ENCODE measurements around the gene ROR2. TPM values are rescaled to one million over a fixed set of nuclear protein-coding genes. Genes with fewer than 3 reads are reported as not detected.

Gene ROR2
- polyA plus RNA-seq, 1 experiment, result 9.7 TPM

DNA sequence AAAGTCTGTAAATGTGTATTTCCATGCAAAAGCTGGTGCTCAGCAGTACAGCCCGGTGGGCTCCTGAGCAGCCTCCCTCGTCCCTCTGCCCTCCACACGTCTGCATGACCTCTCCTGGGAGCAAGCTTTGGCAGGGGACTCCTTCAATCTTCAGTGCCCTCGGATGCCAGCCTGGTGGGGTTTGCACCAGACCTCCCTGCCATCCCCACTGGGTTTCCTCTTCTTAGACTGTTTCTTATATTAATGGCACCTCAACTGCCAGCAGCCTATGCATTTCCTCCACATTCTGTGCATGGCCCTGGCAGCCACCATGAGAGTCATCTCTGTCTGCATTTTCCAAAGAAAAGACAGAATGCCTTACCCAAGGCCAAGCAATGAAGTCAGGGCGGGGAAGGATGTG lies 108.4 kb downstream of the ROR2 start:
- no peaks in the 10 kb centered on the region; the same call in 1 of the 2 replicates for H3K9me3 ChIP-seq (ENCODE audit: control insufficient read depth, insufficient read depth, low read length)

DNA sequence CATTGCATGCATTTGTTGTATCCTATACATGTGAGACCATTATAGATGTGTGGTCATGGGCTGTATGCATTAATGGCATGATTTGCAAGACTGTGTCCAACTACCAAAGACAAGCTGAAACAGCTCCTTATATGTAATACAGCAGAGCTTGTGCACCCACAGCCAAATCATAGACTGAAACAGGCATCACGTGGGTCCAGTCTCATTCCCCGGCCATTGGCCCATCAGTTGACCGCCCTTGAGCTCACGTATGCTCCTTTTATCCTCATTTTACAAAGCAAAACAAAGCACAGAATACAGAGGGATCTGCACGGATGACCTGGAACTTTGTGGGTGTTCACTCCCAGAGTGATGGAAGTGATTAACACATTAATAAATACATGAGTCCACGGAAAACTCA lies 109.1 kb downstream of the ROR2 start:
- TF ChIP-seq, protein P1, sequence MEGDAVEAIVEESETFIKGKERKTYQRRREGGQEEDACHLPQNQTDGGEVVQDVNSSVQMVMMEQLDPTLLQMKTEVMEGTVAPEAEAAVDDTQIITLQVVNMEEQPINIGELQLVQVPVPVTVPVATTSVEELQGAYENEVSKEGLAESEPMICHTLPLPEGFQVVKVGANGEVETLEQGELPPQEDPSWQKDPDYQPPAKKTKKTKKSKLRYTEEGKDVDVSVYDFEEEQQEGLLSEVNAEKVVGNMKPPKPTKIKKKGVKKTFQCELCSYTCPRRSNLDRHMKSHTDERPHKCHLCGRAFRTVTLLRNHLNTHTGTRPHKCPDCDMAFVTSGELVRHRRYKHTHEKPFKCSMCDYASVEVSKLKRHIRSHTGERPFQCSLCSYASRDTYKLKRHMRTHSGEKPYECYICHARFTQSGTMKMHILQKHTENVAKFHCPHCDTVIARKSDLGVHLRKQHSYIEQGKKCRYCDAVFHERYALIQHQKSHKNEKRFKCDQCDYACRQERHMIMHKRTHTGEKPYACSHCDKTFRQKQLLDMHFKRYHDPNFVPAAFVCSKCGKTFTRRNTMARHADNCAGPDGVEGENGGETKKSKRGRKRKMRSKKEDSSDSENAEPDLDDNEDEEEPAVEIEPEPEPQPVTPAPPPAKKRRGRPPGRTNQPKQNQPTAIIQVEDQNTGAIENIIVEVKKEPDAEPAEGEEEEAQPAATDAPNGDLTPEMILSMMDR (IDR thresholded peaks at IDR 0.05; ENCODE audit: low read depth, low read length), result no peak
- ChIA-PET POLR2A (no interaction called here), CTCF (interaction anchor here (0.7 to 1.1 kb wide), 2 partner anchors 23 to 114 kb away, joined by 4 to 5 read pairs; no protein-coding TSS in a partner anchor)
- Histone ChIP-seq H3K4me3 (ENCODE audit: low read depth, low read length) (no peak overlapping the region), H3K27me3 (ENCODE audit: control insufficient read depth, insufficient read depth, low read length) (peaks cover 9% of the 10 kb centered on the region), H3K27ac (ENCODE audit: low read depth, low read length) (no peak overlapping the region), H3K9me3 (ENCODE audit: control insufficient read depth, insufficient read depth, low read length) (no peaks in the 10 kb centered on the region; the same call in 1 of the 2 replicates)
- no peak for DNase-seq (ENCODE audit: low read depth, low spot score)

More for the DNA sequence above, 108.4 kb downstream of the ROR2 start:
- TF ChIP-seq, protein P1 (IDR thresholded peaks at IDR 0.05; ENCODE audit: low read depth, low read length), result no peak
- no peak for DNase-seq (ENCODE audit: low read depth, low spot score)
- CTCF ChIA-PET, result interaction anchor here (0.7 to 1.1 kb wide), 2 partner anchors 24 to 114 kb away, joined by 4 to 5 read pairs; no protein-coding TSS in a partner anchor
- peaks cover 8% of the 10 kb centered on the region for H3K27me3 ChIP-seq (ENCODE audit: control insufficient read depth, insufficient read depth, low read length)
- H3K4me3 ChIP-seq (ENCODE audit: low read depth, low read length), result no peak overlapping the region
- no peak overlapping the region for H3K27ac ChIP-seq (ENCODE audit: low read depth, low read length)
- POLR2A ChIA-PET, result no interaction called here

DNA sequence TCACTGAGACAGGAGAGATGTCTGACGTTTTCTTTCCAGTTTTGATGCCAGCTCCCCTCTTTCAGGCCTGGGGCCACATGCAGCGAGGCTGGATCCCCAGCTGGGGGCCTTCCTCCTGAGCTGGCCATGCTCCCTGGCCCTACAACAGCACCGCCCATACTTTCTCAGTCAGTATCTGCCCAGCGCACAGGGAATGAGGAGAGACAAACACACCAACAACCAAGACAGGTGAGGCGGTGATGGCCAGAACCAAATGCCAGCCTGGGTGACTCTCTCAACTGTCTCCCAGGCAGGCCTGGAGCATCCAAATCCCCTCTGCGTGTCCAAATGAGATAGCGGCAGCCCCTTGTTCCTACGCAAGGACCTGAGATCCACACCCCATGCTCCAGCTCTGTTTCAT lies 109.6 kb downstream of the ROR2 start:
- H3K27ac ChIP-seq (ENCODE audit: low read depth, low read length), result no peak overlapping the region
- TF ChIP-seq, protein P1 (IDR thresholded peaks at IDR 0.05; ENCODE audit: low read depth, low read length), result no peak
- POLR2A ChIA-PET, result no interaction called here
- no peak for DNase-seq (ENCODE audit: low read depth, low spot score)
- peaks cover 10% of the 10 kb centered on the region for H3K27me3 ChIP-seq (ENCODE audit: control insufficient read depth, insufficient read depth, low read length)
- CTCF ChIA-PET, result no interaction called here
- H3K4me3 ChIP-seq (ENCODE audit: low read depth, low read length), result no peak overlapping the region
- no peaks in the 10 kb centered on the region; the same call in 1 of the 2 replicates for H3K9me3 ChIP-seq (ENCODE audit: control insufficient read depth, insufficient read depth, low read length)

DNA sequence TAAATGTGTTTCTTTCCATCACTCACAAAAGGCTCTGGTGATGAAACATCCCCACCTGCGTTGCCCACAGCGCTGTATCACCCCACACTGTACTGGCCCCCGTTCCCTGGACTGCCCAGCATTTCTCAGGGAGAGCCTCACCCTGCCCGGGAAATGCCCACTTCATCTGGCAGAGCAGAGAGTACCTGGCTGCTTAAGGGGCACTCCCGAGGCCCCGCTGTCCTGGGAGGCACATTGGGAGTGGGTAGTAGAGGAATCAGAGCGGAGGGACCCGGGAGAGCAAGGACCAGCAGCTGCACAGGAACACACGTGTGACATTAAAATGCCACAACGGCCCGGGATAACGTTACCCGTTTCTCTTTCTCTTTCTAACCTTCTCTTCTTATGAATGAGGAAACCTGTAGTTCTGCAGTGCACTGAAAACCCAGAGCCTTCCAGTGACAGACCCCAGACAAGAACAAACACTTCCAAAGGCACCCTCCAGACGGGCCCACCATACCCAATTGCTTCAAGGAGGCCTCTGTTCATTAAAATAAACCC lies 110.0 kb downstream of the ROR2 start:
- ChIA-PET POLR2A (no interaction called here), CTCF (no interaction called here)
- TF ChIP-seq, protein P1 (IDR thresholded peaks at IDR 0.05; ENCODE audit: low read depth, low read length), result no peak
- no peak overlapping the region for H3K4me3 ChIP-seq (ENCODE audit: low read depth, low read length)
- DNase-seq (ENCODE audit: low read depth, low spot score), result no peak
- no peaks in the 10 kb centered on the region; the same call in 1 of the 2 replicates for H3K9me3 ChIP-seq (ENCODE audit: control insufficient read depth, insufficient read depth, low read length)
- no peak overlapping the region for H3K27ac ChIP-seq (ENCODE audit: low read depth, low read length)
- peaks cover 10% of the 10 kb centered on the region for H3K27me3 ChIP-seq (ENCODE audit: control insufficient read depth, insufficient read depth, low read length)

DNA sequence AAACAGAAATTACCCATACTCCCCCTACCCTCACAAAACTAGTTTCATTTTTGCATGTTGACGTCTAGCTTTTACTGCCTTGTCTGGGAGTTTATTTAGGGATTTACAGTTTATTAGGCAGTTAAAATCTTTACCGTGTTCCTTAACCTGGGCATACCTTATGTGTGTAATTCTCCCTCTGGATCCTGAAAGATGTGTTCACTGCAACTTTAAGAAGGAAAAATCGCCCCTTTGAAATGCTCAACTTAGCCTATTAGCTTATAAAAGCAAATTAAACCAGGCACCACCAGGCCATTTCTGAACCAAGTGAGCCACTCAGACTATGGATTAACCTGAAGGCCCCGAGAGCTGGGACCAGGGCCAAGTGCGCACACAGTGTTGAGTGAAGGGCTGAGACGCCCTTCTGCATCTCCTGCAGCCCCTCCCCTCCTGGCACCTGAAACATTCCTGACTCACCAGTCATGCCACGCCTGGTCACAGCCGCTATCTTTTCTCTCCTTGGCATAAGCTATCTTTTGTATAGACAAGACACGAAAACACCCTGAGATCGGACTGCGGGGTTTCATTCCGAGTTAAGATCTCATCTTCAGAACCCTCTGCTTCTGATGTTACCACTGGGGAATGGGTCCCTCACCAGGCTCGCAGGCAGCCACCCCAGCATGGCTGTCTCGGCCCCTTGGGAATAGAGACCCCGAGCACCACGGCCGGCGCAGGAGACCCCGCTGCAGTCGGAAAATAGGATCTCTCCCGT lies 111.9 kb downstream of the ROR2 start:
- ChIA-PET POLR2A (interaction anchor here (0.8 kb wide), 1 partner anchor 11 kb away, joined by 3 read pairs; no protein-coding TSS in a partner anchor), CTCF (interaction anchor here (1.1 kb wide), 1 partner anchor 80 kb away, joined by 4 read pairs; no protein-coding TSS in a partner anchor)
- TF ChIP-seq, protein P1 (IDR thresholded peaks at IDR 0.05; ENCODE audit: low read depth, low read length), result no peak
- DNase-seq (ENCODE audit: low read depth, low spot score), result no peak
- H3K9me3 ChIP-seq (ENCODE audit: control insufficient read depth, insufficient read depth, low read length), result no peaks in the 10 kb centered on the region; the same call in 1 of the 2 replicates
- H3K27me3 ChIP-seq (ENCODE audit: control insufficient read depth, insufficient read depth, low read length), result peaks cover 11% of the 10 kb centered on the region
- H3K4me3 ChIP-seq (ENCODE audit: low read depth, low read length), result peak overlapping the region; percentile 22
- H3K27ac ChIP-seq (ENCODE audit: low read depth, low read length), result peak overlapping the region; percentile 11

Data from AG04450 (cell line).